Uterus (tissue), 2 donors: ENCODE measurements around the gene SGTA.

Experiments
- POLR2A ChIP-seq, 2 donors: fragments of 450-650 bp; IDR thresholded peaks; one replicate each; pipeline ENCODE4 v1.6.1; 2016; ENCODE audit warnings: antibody characterized with exemption in 2 of 2, mild to moderate bottlenecking in 1 of 2, moderate library complexity in 1 of 2
- TF ChIP-seq, protein P1 (sequence below), 4 experiments: fragments of 200-600 bp in 2 of 4; fragments of 450-650 bp in 2 of 4; sonication (generic) in 2 of 4; IDR thresholded peaks; one replicate each; pipeline ENCODE4 v1.5.1; 2016 to 2019; ENCODE audit warnings: antibody characterized with exemption in 4 of 4, mild to moderate bottlenecking in 2 of 4, moderate library complexity in 1 of 4

DNA sequence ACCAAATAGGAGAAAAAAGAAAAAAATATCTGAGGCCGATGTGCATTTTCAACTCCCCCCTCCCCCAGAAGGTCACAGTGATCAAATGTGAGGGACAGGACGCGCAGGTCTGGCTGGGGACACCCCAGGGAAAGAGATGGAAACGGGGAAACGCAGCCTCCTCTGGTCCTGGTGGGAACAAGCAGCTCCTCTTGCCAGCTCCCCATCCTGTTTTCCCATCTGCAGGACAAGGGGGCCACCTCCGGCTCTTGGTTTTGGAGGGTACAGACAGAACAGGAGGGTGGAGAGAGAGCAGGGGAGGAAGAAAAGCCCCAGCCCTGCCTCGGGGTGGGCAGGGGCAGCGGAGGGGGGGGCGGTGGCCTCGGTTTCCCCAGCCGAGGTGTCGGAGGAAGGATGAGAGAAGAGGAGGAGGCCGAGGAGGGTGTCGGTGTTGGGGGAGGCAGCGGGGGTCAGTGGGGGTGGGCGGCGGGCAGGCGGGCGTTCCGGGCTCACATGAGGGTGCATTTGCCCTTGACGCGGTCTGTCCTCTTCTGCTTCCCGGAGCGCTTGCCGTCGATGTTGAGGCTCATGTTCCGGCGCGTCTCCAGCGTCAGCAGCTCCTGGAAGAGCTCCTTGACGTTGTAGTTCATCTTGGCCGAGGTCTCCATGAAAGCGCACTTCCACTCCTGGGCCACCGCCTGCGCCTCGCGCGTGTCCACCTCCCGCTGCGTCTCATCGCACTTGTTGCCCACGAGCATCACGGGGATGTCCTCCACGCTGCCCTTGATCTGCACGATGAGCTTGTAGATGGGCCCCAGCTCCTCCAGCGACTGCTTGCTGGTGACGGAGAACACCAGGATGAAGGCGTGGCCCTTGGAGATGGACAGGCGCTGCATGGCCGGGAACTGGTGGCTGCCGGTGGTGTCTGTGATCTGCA, 66.1 kb downstream of the SGTA start:
- TF ChIP-seq, protein P1, sequence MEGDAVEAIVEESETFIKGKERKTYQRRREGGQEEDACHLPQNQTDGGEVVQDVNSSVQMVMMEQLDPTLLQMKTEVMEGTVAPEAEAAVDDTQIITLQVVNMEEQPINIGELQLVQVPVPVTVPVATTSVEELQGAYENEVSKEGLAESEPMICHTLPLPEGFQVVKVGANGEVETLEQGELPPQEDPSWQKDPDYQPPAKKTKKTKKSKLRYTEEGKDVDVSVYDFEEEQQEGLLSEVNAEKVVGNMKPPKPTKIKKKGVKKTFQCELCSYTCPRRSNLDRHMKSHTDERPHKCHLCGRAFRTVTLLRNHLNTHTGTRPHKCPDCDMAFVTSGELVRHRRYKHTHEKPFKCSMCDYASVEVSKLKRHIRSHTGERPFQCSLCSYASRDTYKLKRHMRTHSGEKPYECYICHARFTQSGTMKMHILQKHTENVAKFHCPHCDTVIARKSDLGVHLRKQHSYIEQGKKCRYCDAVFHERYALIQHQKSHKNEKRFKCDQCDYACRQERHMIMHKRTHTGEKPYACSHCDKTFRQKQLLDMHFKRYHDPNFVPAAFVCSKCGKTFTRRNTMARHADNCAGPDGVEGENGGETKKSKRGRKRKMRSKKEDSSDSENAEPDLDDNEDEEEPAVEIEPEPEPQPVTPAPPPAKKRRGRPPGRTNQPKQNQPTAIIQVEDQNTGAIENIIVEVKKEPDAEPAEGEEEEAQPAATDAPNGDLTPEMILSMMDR (IDR thresholded peaks at IDR 0.05), result no peak
- TF ChIP-seq POLR2A (IDR thresholded peaks at IDR 0.05), result no peak
